ENCODE results near the gene CSTB.

The CSTB gene

GRCh38 chr21:43813656-43813980, 37.5 kb upstream of the CSTB start:
- no peak for TF ChIP-seq CTCF (IDR thresholded peaks at IDR 0.05; ENCODE audit: insufficient read depth, low read depth, low read length, missing control alignments)
- no peak for DNase-seq (ENCODE audit: low read depth)
- H3K4me3 ChIP-seq (ENCODE audit: low read depth, low read length) = no peak overlapping the region

- H3K4me3 ChIP-seq (ENCODE audit: low read depth, low read length) = no peak overlapping the region
- no peak for TF ChIP-seq CTCF (IDR thresholded peaks at IDR 0.05; ENCODE audit: insufficient read depth, low read depth, low read length, missing control alignments)
- no peak for DNase-seq (ENCODE audit: low read depth)
Observed at GRCh38 chr21:43812957-43813655, 37.0 kb upstream of the CSTB start.

DNA sequence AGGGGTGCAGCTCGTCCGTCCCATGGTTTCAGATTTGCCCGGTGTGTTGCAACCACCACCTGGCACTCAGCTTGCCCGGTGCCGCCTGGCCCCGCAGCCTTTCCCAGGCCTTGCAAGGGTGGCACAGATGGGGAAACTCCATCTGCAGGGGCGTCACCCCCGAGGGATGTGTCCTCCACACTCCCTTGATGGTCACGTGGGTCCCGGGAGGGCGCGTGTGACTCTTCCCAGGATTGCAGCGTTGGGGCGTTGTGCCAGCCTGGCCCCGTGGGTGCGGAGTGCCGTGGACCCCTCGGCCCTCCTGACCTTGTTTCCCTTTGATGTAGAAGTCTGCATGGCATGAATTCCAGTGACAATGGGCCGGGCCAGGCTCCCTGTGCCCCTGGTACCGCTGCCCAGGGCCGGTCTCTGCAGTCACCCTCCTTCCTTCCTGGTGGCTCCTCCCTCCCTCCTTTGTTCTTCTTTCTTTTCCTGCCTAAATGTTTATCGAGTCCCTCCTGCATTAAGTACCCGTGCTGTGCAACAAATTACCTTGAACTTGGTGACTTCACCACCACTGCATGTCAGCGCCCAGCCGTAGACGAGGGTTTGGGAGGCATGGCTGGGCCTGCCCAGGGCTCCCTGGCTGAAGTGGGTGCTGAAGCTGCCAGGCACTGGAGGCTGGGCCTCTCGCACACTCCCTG, 36.2 kb upstream of the CSTB start:
- no peak overlapping the region for H3K4me3 ChIP-seq (ENCODE audit: low read depth, low read length)
- no peak for DNase-seq (ENCODE audit: low read depth)
- TF ChIP-seq CTCF (IDR thresholded peaks at IDR 0.05; ENCODE audit: insufficient read depth, low read depth, low read length, missing control alignments) = no peak

DNA sequence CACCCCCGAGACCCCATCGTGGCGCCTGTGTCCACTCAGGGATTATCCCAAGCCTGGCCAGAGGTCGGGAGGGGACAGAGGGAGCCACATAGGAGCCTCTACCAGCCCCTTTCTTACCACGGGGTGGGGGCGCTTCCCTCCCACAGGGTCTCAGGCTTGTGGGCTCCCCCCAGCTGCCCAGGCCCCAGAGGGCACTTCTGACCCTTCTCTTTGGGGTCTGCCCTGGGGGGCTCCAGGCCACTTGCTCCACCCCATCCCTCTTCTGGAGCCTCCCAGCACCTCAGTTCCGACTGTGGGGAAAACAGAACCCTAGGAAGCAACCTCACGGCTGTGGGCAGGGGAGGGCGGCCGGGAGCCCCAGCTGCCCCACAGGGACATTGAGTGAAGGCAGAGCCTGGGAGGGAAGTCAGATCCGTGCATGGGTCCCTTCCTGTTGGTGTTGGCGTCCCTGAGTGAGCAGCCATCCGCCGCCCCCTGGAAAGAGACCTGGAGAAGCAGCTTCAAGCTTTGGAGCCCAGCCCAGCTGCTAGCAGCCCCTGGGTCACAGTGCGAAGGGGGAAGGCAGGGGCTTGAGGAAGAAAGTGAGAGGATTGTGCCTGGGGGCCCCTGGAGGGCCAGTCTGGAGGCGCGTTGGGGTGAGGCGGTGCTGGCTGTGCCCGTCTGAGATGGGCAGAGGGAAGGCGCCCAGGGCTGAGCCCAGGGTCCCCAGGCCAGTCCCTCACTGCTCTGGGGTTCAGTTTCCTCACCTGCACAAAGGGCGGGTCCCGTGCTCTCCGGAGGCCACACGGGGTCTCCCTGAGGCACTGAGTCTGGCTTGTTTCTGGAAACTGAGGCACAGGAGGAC, 35.4 kb upstream of the CSTB start:
- H3K4me3 ChIP-seq (ENCODE audit: low read depth, low read length) = peak overlapping the region; percentile 6; the same call in 1 of the 2 replicates
- no peak for TF ChIP-seq CTCF (IDR thresholded peaks at IDR 0.05; ENCODE audit: insufficient read depth, low read depth, low read length, missing control alignments)
- DNase-seq (ENCODE audit: low read depth) = no peak

GRCh38 chr21:43810505-43811261, 34.6 kb upstream of the CSTB start:
- peak; percentile 97 for TF ChIP-seq CTCF (IDR thresholded peaks at IDR 0.05; ENCODE audit: insufficient read depth, low read depth, low read length, missing control alignments)
- DNase-seq (ENCODE audit: low read depth) = peak; percentile 92
- peak overlapping the region; percentile 6; the same call in 1 of the 2 replicates for H3K4me3 ChIP-seq (ENCODE audit: low read depth, low read length)

GRCh38 chr21:43809853-43810504, 33.9 kb upstream of the CSTB start:
- DNase-seq (ENCODE audit: low read depth) = no peak
- H3K4me3 ChIP-seq (ENCODE audit: low read depth, low read length) = no peak overlapping the region; the same call in 1 of the 2 replicates
- no peak for TF ChIP-seq CTCF (IDR thresholded peaks at IDR 0.05; ENCODE audit: insufficient read depth, low read depth, low read length, missing control alignments)
